ENCODE results near the gene VCAM1.

The VCAM1 gene

GRCh38 chr1:100746542-100746932, 27.0 kb downstream of the VCAM1 start:
- Histone ChIP-seq H3K9me3 (ENCODE audit: insufficient read depth, low read length) (no peaks in the 10 kb centered on the region), H3K4me1 (ENCODE audit: insufficient read depth, insufficient read length) (no peaks in the 10 kb centered on the region), H3K36me3 (ENCODE audit: insufficient read depth, insufficient read length, low read length) (no peaks in the 10 kb centered on the region), H3K9ac (ENCODE audit: insufficient read length, low read depth) (no peak overlapping the region), H3K4me3 (ENCODE audit: insufficient read length, low read depth) (no peak overlapping the region), H3K27me3 (ENCODE audit: insufficient read depth, insufficient read length) (no peaks in the 10 kb centered on the region)
- DNase-seq (ENCODE audit: low read depth, low spot score), result no peak
- TF ChIP-seq YY1 (IDR thresholded peaks at IDR 0.05; ENCODE audit: insufficient read depth, insufficient read length) (no peak), SUZ12 (IDR thresholded peaks at IDR 0.05; ENCODE audit: extremely low read depth, insufficient read depth, insufficient read length) (no peak), ZNF274 (IDR thresholded peaks at IDR 0.05; ENCODE audit: low read depth, low read length) (no peak)

- Histone ChIP-seq H3K36me3 (ENCODE audit: insufficient read depth, insufficient read length, low read length) (no peaks in the 10 kb centered on the region), H3K9ac (ENCODE audit: insufficient read length, low read depth) (no peak overlapping the region), H3K27me3 (ENCODE audit: insufficient read depth, insufficient read length) (no peaks in the 10 kb centered on the region), H3K9me3 (ENCODE audit: insufficient read depth, low read length) (no peaks in the 10 kb centered on the region), H3K4me3 (ENCODE audit: insufficient read length, low read depth) (no peak overlapping the region), H3K4me1 (ENCODE audit: insufficient read depth, insufficient read length) (no peaks in the 10 kb centered on the region)
- TF ChIP-seq SUZ12 (IDR thresholded peaks at IDR 0.05; ENCODE audit: extremely low read depth, insufficient read depth, insufficient read length) (no peak), ZNF274 (IDR thresholded peaks at IDR 0.05; ENCODE audit: low read depth, low read length) (no peak), YY1 (IDR thresholded peaks at IDR 0.05; ENCODE audit: insufficient read depth, insufficient read length) (no peak)
- DNase-seq (ENCODE audit: low read depth, low spot score), result no peak
Observed at GRCh38 chr1:100747771-100748170, 28.2 kb downstream of the VCAM1 start.

GRCh38 chr1:100750005-100750885, 30.7 kb downstream of the VCAM1 start:
- H3K4me3 ChIP-seq (ENCODE audit: insufficient read length, low read depth), result no peak overlapping the region
- DNase-seq (ENCODE audit: low read depth, low spot score), result no peak
- H3K9ac ChIP-seq (ENCODE audit: insufficient read length, low read depth), result no peak overlapping the region
- no peaks in the 10 kb centered on the region for H3K36me3 ChIP-seq (ENCODE audit: insufficient read depth, insufficient read length, low read length)
- H3K9me3 ChIP-seq (ENCODE audit: insufficient read depth, low read length), result no peaks in the 10 kb centered on the region
- H3K4me1 ChIP-seq (ENCODE audit: insufficient read depth, insufficient read length), result no peaks in the 10 kb centered on the region
- TF ChIP-seq YY1 (IDR thresholded peaks at IDR 0.05; ENCODE audit: insufficient read depth, insufficient read length) (no peak), SUZ12 (IDR thresholded peaks at IDR 0.05; ENCODE audit: extremely low read depth, insufficient read depth, insufficient read length) (no peak), ZNF274 (IDR thresholded peaks at IDR 0.05; ENCODE audit: low read depth, low read length) (no peak)
- no peaks in the 10 kb centered on the region for H3K27me3 ChIP-seq (ENCODE audit: insufficient read depth, insufficient read length)

- no peaks in the 10 kb centered on the region for H3K4me1 ChIP-seq (ENCODE audit: insufficient read depth, insufficient read length)
- no peak overlapping the region for H3K9ac ChIP-seq (ENCODE audit: insufficient read length, low read depth)
- no peaks in the 10 kb centered on the region for H3K27me3 ChIP-seq (ENCODE audit: insufficient read depth, insufficient read length)
- no peak overlapping the region for H3K4me3 ChIP-seq (ENCODE audit: insufficient read length, low read depth)
- no peaks in the 10 kb centered on the region for H3K36me3 ChIP-seq (ENCODE audit: insufficient read depth, insufficient read length, low read length)
- H3K9me3 ChIP-seq (ENCODE audit: insufficient read depth, low read length), result no peaks in the 10 kb centered on the region
- no peak for DNase-seq (ENCODE audit: low read depth, low spot score)
- TF ChIP-seq SUZ12 (IDR thresholded peaks at IDR 0.05; ENCODE audit: extremely low read depth, insufficient read depth, insufficient read length), result no peak
- TF ChIP-seq YY1 (IDR thresholded peaks at IDR 0.05; ENCODE audit: insufficient read depth, insufficient read length), result no peak
- TF ChIP-seq ZNF274 (IDR thresholded peaks at IDR 0.05; ENCODE audit: low read depth, low read length), result no peak
Observed at GRCh38 chr1:100752791-100753190, 33.2 kb downstream of the VCAM1 start.

- DNase-seq (ENCODE audit: low read depth, low spot score), result no peak
Observed at GRCh38 chr1:100757946-100758345, 38.4 kb downstream of the VCAM1 start.

GRCh38 chr1:100759188-100759587, 39.6 kb downstream of the VCAM1 start:
- no peaks in the 10 kb centered on the region for H3K36me3 ChIP-seq (ENCODE audit: insufficient read depth, insufficient read length, low read length)
- no peak for TF ChIP-seq YY1 (IDR thresholded peaks at IDR 0.05; ENCODE audit: insufficient read depth, insufficient read length)
- H3K9ac ChIP-seq (ENCODE audit: insufficient read length, low read depth), result no peak overlapping the region
- no peak overlapping the region for H3K4me3 ChIP-seq (ENCODE audit: insufficient read length, low read depth)
- no peaks in the 10 kb centered on the region for H3K27me3 ChIP-seq (ENCODE audit: insufficient read depth, insufficient read length)
- H3K4me1 ChIP-seq (ENCODE audit: insufficient read depth, insufficient read length), result no peaks in the 10 kb centered on the region
- no peak for DNase-seq (ENCODE audit: low read depth, low spot score)
- no peaks in the 10 kb centered on the region for H3K9me3 ChIP-seq (ENCODE audit: insufficient read depth, low read length)

More at GRCh38 chr1:100757946-100758345, 38.4 kb downstream of the VCAM1 start:
- Histone ChIP-seq H3K4me1 (ENCODE audit: insufficient read depth, insufficient read length) (no peaks in the 10 kb centered on the region), H3K9ac (ENCODE audit: insufficient read length, low read depth) (no peak overlapping the region), H3K36me3 (ENCODE audit: insufficient read depth, insufficient read length, low read length) (no peaks in the 10 kb centered on the region), H3K9me3 (ENCODE audit: insufficient read depth, low read length) (no peaks in the 10 kb centered on the region), H3K27me3 (ENCODE audit: insufficient read depth, insufficient read length) (no peaks in the 10 kb centered on the region), H3K4me3 (ENCODE audit: insufficient read length, low read depth) (no peak overlapping the region)
- TF ChIP-seq ZNF274 (IDR thresholded peaks at IDR 0.05; ENCODE audit: low read depth, low read length) (no peak), YY1 (IDR thresholded peaks at IDR 0.05; ENCODE audit: insufficient read depth, insufficient read length) (no peak), SUZ12 (IDR thresholded peaks at IDR 0.05; ENCODE audit: extremely low read depth, insufficient read depth, insufficient read length) (no peak)

GRCh38 chr1:100760511-100760910, 41.0 kb downstream of the VCAM1 start:
- TF ChIP-seq SUZ12 (IDR thresholded peaks at IDR 0.05; ENCODE audit: extremely low read depth, insufficient read depth, insufficient read length) (no peak), YY1 (IDR thresholded peaks at IDR 0.05; ENCODE audit: insufficient read depth, insufficient read length) (no peak), ZNF274 (IDR thresholded peaks at IDR 0.05; ENCODE audit: low read depth, low read length) (no peak)
- DNase-seq (ENCODE audit: low read depth, low spot score), result no peak

More at GRCh38 chr1:100760511-100760910, 41.0 kb downstream of the VCAM1 start:
- no peaks in the 10 kb centered on the region for H3K36me3 ChIP-seq (ENCODE audit: insufficient read depth, insufficient read length, low read length)
- no peaks in the 10 kb centered on the region for H3K27me3 ChIP-seq (ENCODE audit: insufficient read depth, insufficient read length)
- H3K9me3 ChIP-seq (ENCODE audit: insufficient read depth, low read length), result no peaks in the 10 kb centered on the region
- no peaks in the 10 kb centered on the region for H3K4me1 ChIP-seq (ENCODE audit: insufficient read depth, insufficient read length)
- H3K4me3 ChIP-seq (ENCODE audit: insufficient read length, low read depth), result no peak overlapping the region
- no peak overlapping the region for H3K9ac ChIP-seq (ENCODE audit: insufficient read length, low read depth)
